ENCODE data around the gene ROBO2.

- TF ChIP-seq FOXM1 (IDR thresholded peaks at IDR 0.05; ENCODE audit: low read depth) (no peak), CTCF (IDR thresholded peaks at IDR 0.05) (no peak), USF2 (IDR thresholded peaks at IDR 0.05; ENCODE audit: borderline replicate concordance, low read depth, low read length) (no peak), RXRA (IDR thresholded peaks at IDR 0.05; ENCODE audit: borderline replicate concordance, low read depth) (no peak), POLR2AphosphoS5 (IDR thresholded peaks at IDR 0.05; ENCODE audit: low read depth, low read length) (no peak)
Measured at GRCh38 chr3:77373619-77374018, 333.7 kb downstream of the ROBO2 start.

Measured in SK-N-SH (cell line).